Endothelial cell of umbilical vein (primary cell): Measurements from ENCODE around the gene OCA2. TPM values are rescaled to one million over a fixed set of nuclear protein-coding genes. Genes with fewer than 3 reads are reported as not detected.

Experiments used
- BruUV-seq: library from RNA; stranded (reverse); fragments of 400-500 nt; replicated peaks from 2 replicates; lab custom pipeline; 2021; lab: Mats Ljungman, UMichigan
- CTCF ChIA-PET: fragments of 300-600, 350-600 bp; sonication (Branson Sonifier 250); formaldehyde crosslinking; loops from one replicate; lab custom pipeline; 2021; ENCODE audit warnings: antibody characterized with exemption, inconsistent platforms; lab: Charles Lee
- POLR2A ChIA-PET: fragments of 300-600, 350-600 bp; sonication (Branson Sonifier 250); formaldehyde crosslinking; loops from one replicate; lab custom pipeline; 2021; ENCODE audit warnings: antibody characterized with exemption, inconsistent platforms; lab: Charles Lee
- DNase-seq: peaks from one replicate; pipeline ENCODE4 v3.0.0-alpha.2; 2011; ENCODE audit warnings: low read depth, low spot score
- FAIRE-seq: peaks from 2 replicates; lab custom pipeline; 2011; peaks lifted over from hg19 to GRCh38; lab: Jason Lieb, UNC
- H2AFZ ChIP-seq: 2 replicates; pipeline ENCODE4 v1.6.0; 2012; ENCODE audit warnings: low read depth, low read length, control low read depth, inconsistent platforms
- H3K27ac ChIP-seq: 2 replicates; pipeline ENCODE4 v1.5.1; 2011; ENCODE audit warnings: low read depth, mild to moderate bottlenecking, control low read depth, low read length, moderate library complexity; ENCODE audit not compliant: insufficient read depth
- H3K27me3 ChIP-seq, 2 experiments: 2 replicates each; pipeline versions ENCODE4 v1.6.0 to v1.6.1; 2011; ENCODE audit warnings: low read length in 2 of 2, mixed read lengths in 1 of 2; ENCODE audit not compliant: control insufficient read depth in 2 of 2, insufficient read depth in 2 of 2
- H3K36me3 ChIP-seq, 2 experiments: 2 replicates in 1 of 2; 3 replicates in 1 of 2; pipeline ENCODE4 v1.5.1; 2011; ENCODE audit warnings: low read length in 2 of 2, mild to moderate bottlenecking in 1 of 2, moderate library complexity in 1 of 2; ENCODE audit not compliant: control insufficient read depth in 2 of 2, insufficient read depth in 2 of 2; ENCODE audit errors: extremely low read depth in 1 of 2
- H3K4me1 ChIP-seq: 3 replicates; pipeline ENCODE4 v1.5.1; 2011; ENCODE audit warnings: mild to moderate bottlenecking, low read length; ENCODE audit not compliant: control insufficient read depth, insufficient read depth; ENCODE audit errors: extremely low read depth
- H3K4me2 ChIP-seq: 2 replicates; pipeline ENCODE4 v1.6.1; 2011; ENCODE audit warnings: low read length, control low read depth, mixed read lengths; ENCODE audit not compliant: insufficient read depth
- H3K4me3 ChIP-seq, 3 experiments: fragments of 200-600 bp in 1 of 3; sonication (generic), shearing (Covaris generic) in 1 of 3; replicated peaks in 1 of 3; 2 replicates each; pipeline ENCODE4 v1.5.1; 2011 to 2016; ENCODE audit warnings: control low read depth in 3 of 3, low read length in 3 of 3, mild to moderate bottlenecking in 2 of 3, inconsistent platforms in 1 of 3, low read depth in 1 of 3, moderate library complexity in 1 of 3; ENCODE audit not compliant: insufficient read depth in 1 of 3
- H3K79me2 ChIP-seq: 2 replicates; pipeline ENCODE4 v1.6.0; 2012; ENCODE audit warnings: low read length, inconsistent platforms; ENCODE audit not compliant: control insufficient read depth, insufficient read depth
- H3K9ac ChIP-seq: replicated peaks from 2 replicates; pipeline ENCODE3; 2011; ENCODE audit warnings: low read length, control low read depth; ENCODE audit not compliant: insufficient read depth; ENCODE audit errors: extremely low read depth
- H3K9me1 ChIP-seq: replicated peaks from 3 replicates; pipeline ENCODE4 v1.6.0; 2011; ENCODE audit warnings: mild to moderate bottlenecking, low read length; ENCODE audit not compliant: control insufficient read depth, insufficient read depth; ENCODE audit errors: extremely low read depth
- H3K9me3 ChIP-seq: replicated peaks from 2 replicates; pipeline ENCODE4 v1.5.1; 2012; ENCODE audit warnings: low read length, inconsistent platforms; ENCODE audit not compliant: control insufficient read depth, insufficient read depth
- H4K20me1 ChIP-seq: replicated peaks from 2 replicates; pipeline ENCODE3; 2011; ENCODE audit warnings: mild to moderate bottlenecking, low read length; ENCODE audit not compliant: control insufficient read depth, insufficient read depth; ENCODE audit errors: extremely low read depth
- CTCF ChIP-seq, 2 donors: IDR thresholded peaks; 1 replicate in 1 of 2; 2 replicates in 1 of 2; pipeline ENCODE4 v1.5.1; 2011; ENCODE audit warnings: low read length in 2 of 2, mild to moderate bottlenecking in 2 of 2, moderate library complexity in 2 of 2, control low read depth in 1 of 2, inconsistent platforms in 1 of 2, low read depth in 1 of 2; ENCODE audit not compliant: insufficient read depth in 1 of 2; ENCODE audit errors: extremely low read depth in 1 of 2
- EZH2 ChIP-seq: IDR thresholded peaks from 2 replicates; pipeline ENCODE4 v1.6.1; 2012; ENCODE audit warnings: borderline replicate concordance, low read depth, mild to moderate bottlenecking, moderate library complexity, low read length, inconsistent platforms; ENCODE audit not compliant: severe bottlenecking
- FOS ChIP-seq: IDR thresholded peaks from 2 replicates; pipeline ENCODE4 v1.6.1; 2011; ENCODE audit warnings: mild to moderate bottlenecking, low read length, moderate library complexity, borderline replicate concordance; ENCODE audit not compliant: insufficient read depth
- GATA2 ChIP-seq: IDR thresholded peaks from 2 replicates; pipeline ENCODE4 v1.7.0; 2011; ENCODE audit warnings: low read depth, mild to moderate bottlenecking, moderate library complexity, mixed read lengths, low read length; ENCODE audit not compliant: insufficient read length, insufficient read depth
- JUN ChIP-seq: IDR thresholded peaks from 2 replicates; pipeline ENCODE4 v1.6.1; 2011; ENCODE audit warnings: borderline replicate concordance, low read depth; ENCODE audit not compliant: insufficient read length, insufficient read depth
- MAX ChIP-seq: IDR thresholded peaks from 2 replicates; pipeline ENCODE4 v1.6.1; 2011; ENCODE audit not compliant: insufficient read depth, insufficient read length
- MYC ChIP-seq: IDR thresholded peaks from one replicate; pipeline ENCODE4 v1.6.1; 2011; ENCODE audit warnings: mild to moderate bottlenecking, low read depth, low read length
- POLR2A ChIP-seq: IDR thresholded peaks from 2 replicates; pipeline ENCODE4 v1.6.1; 2012; ENCODE audit warnings: low read depth, mild to moderate bottlenecking, control low read depth, low read length
- POLR2AphosphoS5 ChIP-seq: IDR thresholded peaks from 2 replicates; pipeline ENCODE4 v1.6.1; 2012; ENCODE audit warnings: low read depth, mild to moderate bottlenecking, control low read depth, low read length, moderate library complexity; ENCODE audit not compliant: insufficient read depth
- dilution Hi-C: fragments of 300-500 bp; cut with MboI; formaldehyde crosslinking; loops from one replicate; pipeline ENCODE4 v1.15.0; 2019; ENCODE audit warnings: low sequenced_read_pairs; ENCODE audit not compliant: extremely low pct_ligation_motif_present
- intact Hi-C: fragments of 100-400 bp; cut with micrococcal nuclease; formaldehyde crosslinking; loops from one replicate; pipeline ENCODE4 v1.10.0; 2022
- polyA plus RNA-seq, 4 experiments: library from polyadenylated mRNA; depleted of rRNA in 3 of 4; stranded (reverse) in 3 of 4; unstranded in 1 of 4; fragments of >200 nt; gene quantifications; 2 replicates each; pipeline versions ENCODE4 v1.2.1 to v1.2.3, GENCODE V29; 2011 to 2012; ENCODE audit warnings: missing spikeins in 1 of 4
- total RNA-seq: library from RNA; stranded (reverse); gene quantifications from 2 replicates; pipeline ENCODE4 v1.2.3, GENCODE V29; 2021

Gene OCA2
- total and polyA plus RNA-seq, 2 donors (not counting 3 experiments of a cell fraction or from before 2014, with no cell fraction given) = not detected

GRCh38 chr15:28002867-28003266 is 96.2 kb downstream of the OCA2 start:
- Histone ChIP-seq H4K20me1 (no peaks in the 10 kb centered on the region), H3K4me1 (no peaks in the 10 kb centered on the region), H3K27me3 (no peaks in the 10 kb centered on the region), H3K79me2 (no peaks in the 10 kb centered on the region), H3K36me3 (no peaks in the 10 kb centered on the region), H3K9me1 (no peaks in the 10 kb centered on the region), H2AFZ (no peak overlapping the region), H3K4me2 (no peak overlapping the region), H3K27ac (no peak overlapping the region), H3K9ac (no peak overlapping the region), H3K4me3 (no peak overlapping the region), H3K9me3 (peaks cover 13% of the 10 kb centered on the region)
- FAIRE-seq = no peak
- POLR2A ChIA-PET = no interaction called here
- CTCF ChIA-PET = no interaction called here
- no TSS peak for BruUV-seq
- intact Hi-C loops (no loop called here), dilution Hi-C loops (no loop called here)
- no peak for DNase-seq
- no peak for TF ChIP-seq MAX
- TF ChIP-seq FOS = no peak
- TF ChIP-seq MYC = no peak
- TF ChIP-seq POLR2AphosphoS5 = no peak
- no peak for TF ChIP-seq GATA2
- TF ChIP-seq EZH2 = no peak
- no peak for TF ChIP-seq POLR2A
- no peak for TF ChIP-seq CTCF (IDR thresholded peaks at IDR 0.05; ENCODE audit: extremely low read depth in 1 of 2, insufficient read depth in 1 of 2, low read depth in 1 of 2, low read length in 2 of 2)
- TF ChIP-seq JUN = no peak
